HFFc6 (cell line): ENCODE measurements around the gene SLC48A1. TPM values are rescaled to one million over a fixed set of nuclear protein-coding genes. Genes with fewer than 3 reads are reported as not detected.

Source experiments
- DNase-seq: peaks from one replicate; pipeline ENCODE4 v3.0.0-alpha.2; 2018
- H3K27ac Mint-ChIP-seq: 2 replicates; pipeline ENCODE4 v1.8.0; 2020; ENCODE audit warnings: mild to moderate bottlenecking, mixed read lengths
- H3K27me3 Mint-ChIP-seq: 2 replicates; pipeline ENCODE4 v1.8.0; 2021; ENCODE audit warnings: mild to moderate bottlenecking, moderate library complexity, mixed read lengths; ENCODE audit not compliant: insufficient read depth
- H3K36me3 Mint-ChIP-seq: 2 replicates; pipeline ENCODE4 v1.8.0; 2021; ENCODE audit warnings: low read depth, mixed read lengths
- H3K4me1 Mint-ChIP-seq: 2 replicates; pipeline ENCODE4 v1.8.0; 2020; ENCODE audit warnings: low read depth, mixed read lengths
- H3K4me3 Mint-ChIP-seq: 2 replicates; pipeline ENCODE4 v1.8.0; 2020; ENCODE audit warnings: mild to moderate bottlenecking, moderate library complexity, mixed read lengths
- H3K9me3 Mint-ChIP-seq: 2 replicates; pipeline ENCODE4 v1.8.0; 2020; ENCODE audit warnings: mild to moderate bottlenecking, mixed read lengths
- CTCF ChIP-seq: fragments of 200-600 bp; sonication (generic); IDR thresholded peaks from 2 replicates; pipeline ENCODE4 v1.5.0; 2021; ENCODE audit warnings: antibody characterized with exemption, mild to moderate bottlenecking
- total RNA-seq, 6 experiments: library from RNA; stranded (reverse); fragmentation: NEBNext Ultra II Directional; extraction: Animal tissue kit (Norgen Biotek cat#: 25700); gene quantifications; 2 replicates in 1 of 6; 3 replicates in 5 of 6; pipeline ENCODE4 v1.2.3, GENCODE V29; 2021

The SLC48A1 gene
- total RNA-seq, 6 experiments from 2014 or later, result 18.8 to 24.5 (median 21.0) TPM

DNA sequence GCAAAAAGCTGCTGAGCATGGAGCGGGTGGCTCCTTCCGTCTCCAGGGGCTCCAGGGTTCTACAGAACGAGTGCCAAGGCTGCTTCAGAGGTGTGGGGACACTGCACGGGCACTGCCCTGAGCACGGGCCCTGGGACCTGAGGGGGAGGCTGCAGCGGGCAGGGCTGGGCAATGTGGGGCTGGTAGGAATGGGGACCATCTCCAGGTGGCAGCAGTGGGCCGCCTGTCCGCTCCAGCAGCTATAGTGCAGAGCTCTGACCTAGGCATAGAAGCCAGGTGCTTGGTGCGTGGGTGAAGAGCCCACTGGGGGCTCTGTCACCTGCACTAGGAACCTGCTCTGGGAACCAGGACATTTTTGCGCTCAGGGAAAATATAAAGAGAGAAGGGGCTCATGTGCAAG, 24.4 kb downstream of the SLC48A1 start:
- TF ChIP-seq CTCF, result peak; percentile 42; the same call in 1 of the 2 replicates
- DNase-seq, result no peak
- H3K36me3 Mint-ChIP-seq, result peaks cover 15% of the 10 kb centered on the region
- peaks cover 31% of the 10 kb centered on the region for H3K4me1 Mint-ChIP-seq
- no peaks in the 10 kb centered on the region for H3K9me3 Mint-ChIP-seq
- no peak overlapping the region for H3K4me3 Mint-ChIP-seq
- H3K27me3 Mint-ChIP-seq, result peaks cover 5% of the 10 kb centered on the region
- H3K27ac Mint-ChIP-seq, result no peak overlapping the region

GRCh38 chr12:47798382-47798948, 25.4 kb downstream of the SLC48A1 start:
- no peak for TF ChIP-seq CTCF
- Mint-ChIP-seq H3K27me3 (peaks cover 7% of the 10 kb centered on the region), H3K4me3 (no peak overlapping the region), H3K27ac (no peak overlapping the region), H3K36me3 (0 out of 2 replicates have a peak, but pooled peaks cover 11% of the 10 kb centered on the region), H3K4me1 (peaks cover 41% of the 10 kb centered on the region), H3K9me3 (no peaks in the 10 kb centered on the region)
- no peak for DNase-seq

GRCh38 chr12:47799357-47799955, 26.4 kb downstream of the SLC48A1 start:
- Mint-ChIP-seq H3K4me3 (no peak overlapping the region), H3K9me3 (no peaks in the 10 kb centered on the region), H3K27me3 (peaks cover 6% of the 10 kb centered on the region), H3K36me3 (0 out of 2 replicates have a peak, but pooled peaks cover 5% of the 10 kb centered on the region), H3K27ac (peak overlapping the region; percentile 49; the same call in 1 of the 2 replicates), H3K4me1 (peaks cover 51% of the 10 kb centered on the region)
- DNase-seq, result no peak
- no peak for TF ChIP-seq CTCF

- Mint-ChIP-seq H3K36me3 (peaks cover 5% of the 10 kb centered on the region; the same call in 1 of the 2 replicates), H3K9me3 (no peaks in the 10 kb centered on the region), H3K4me3 (no peak overlapping the region), H3K27me3 (peaks cover 6% of the 10 kb centered on the region), H3K4me1 (peaks cover 62% of the 10 kb centered on the region), H3K27ac (peak overlapping the region; percentile 52)
- no peak for DNase-seq
- TF ChIP-seq CTCF, result no peak
Observed at GRCh38 chr12:47800582-47800981, 27.5 kb downstream of the SLC48A1 start.

DNA sequence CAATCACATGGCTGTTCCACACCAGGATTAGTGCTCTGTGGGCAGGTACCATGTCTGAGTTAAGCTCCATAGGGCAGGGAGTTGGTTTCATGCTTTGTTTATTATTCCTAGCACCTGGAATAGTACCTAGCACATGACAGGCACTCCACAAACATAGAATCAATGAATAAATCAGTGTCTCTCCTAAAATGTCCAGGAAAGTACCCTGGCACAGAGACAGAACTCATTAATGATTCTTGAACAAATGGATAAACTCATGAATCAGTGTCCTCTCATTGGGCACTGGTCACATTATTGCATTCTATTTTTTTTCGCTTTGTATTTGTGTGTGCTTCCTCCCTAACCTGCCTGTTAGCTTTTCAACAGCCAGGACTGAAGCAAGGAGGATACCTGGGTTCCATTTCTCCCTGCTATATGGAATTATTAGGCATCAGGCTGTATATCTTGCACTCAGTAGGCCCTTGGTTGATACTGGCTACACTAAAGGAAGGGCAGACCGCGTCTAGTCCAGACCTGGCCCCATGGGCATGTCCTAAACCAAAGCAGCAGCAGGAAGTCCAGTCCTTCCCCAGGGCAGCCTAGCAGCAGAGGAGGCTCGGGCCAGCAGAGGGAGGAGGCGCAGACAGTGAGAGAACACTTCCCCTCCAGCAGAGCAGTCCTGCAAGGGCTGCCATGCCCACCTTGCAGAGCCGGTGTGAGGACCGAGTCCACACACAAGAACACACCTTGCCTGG, 28.3 kb downstream of the SLC48A1 start:
- Mint-ChIP-seq H3K36me3 (peaks cover 5% of the 10 kb centered on the region; the same call in 1 of the 2 replicates), H3K9me3 (no peaks in the 10 kb centered on the region), H3K27ac (peak overlapping the region; percentile 71), H3K4me1 (peaks cover 67% of the 10 kb centered on the region), H3K27me3 (peaks cover 6% of the 10 kb centered on the region), H3K4me3 (no peak overlapping the region; the same call in 1 of the 2 replicates)
- no peak for DNase-seq
- no peak for TF ChIP-seq CTCF
